CD4-positive, alpha-beta T cell treated with Interleukin-21 for 1 hour (primary cell): Measurements from ENCODE around the gene EMC7.
"Not testable (repeated sequence)": the region's sequence is repeated elsewhere in the genome, so short reads cannot be mapped to it uniquely, and the experiment has no call there.

ENCODE experiments used
- DNase-seq: peaks from one replicate; pipeline ENCODE4 v3.0.0-alpha.2; 2020

The EMC7 gene

DNA sequence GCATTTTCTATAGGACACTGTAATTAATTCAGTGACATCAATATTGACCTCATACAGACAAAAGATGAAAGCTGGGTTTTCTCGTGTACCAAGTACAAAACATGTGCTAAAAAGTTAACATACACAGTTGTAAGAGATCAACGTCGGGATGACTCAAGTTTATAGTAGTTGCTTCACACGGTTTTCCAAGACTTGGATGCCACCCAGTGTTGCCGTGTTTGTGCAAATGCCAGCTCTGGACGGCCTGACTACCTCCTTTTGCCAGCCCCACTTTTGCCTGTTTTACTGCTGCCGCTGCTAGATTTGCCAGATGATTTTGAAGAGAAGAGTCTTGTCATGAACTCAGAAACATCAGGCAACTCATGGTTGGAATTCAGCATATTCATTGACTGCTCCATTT lies 17.6 kb downstream of the EMC7 start:
- DNase-seq: no peak

DNA sequence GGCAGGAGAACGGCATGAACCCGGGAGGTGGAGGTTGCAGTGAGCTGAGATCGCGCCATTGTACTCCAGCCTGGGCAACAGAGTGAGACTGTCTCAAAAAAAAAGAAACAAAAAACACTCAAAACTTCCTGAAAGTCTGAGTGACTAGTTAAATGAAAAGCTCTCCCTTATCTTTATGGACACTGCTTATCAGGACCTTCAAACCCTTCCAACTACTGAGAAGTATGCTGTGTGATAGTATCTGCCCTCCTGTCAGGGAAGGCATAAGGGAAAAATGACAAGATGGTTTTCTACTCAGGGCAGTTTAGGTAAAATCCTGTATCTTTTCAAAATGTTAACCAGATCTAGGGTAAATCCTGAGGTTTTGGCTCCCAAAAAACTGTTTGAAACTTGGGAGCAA lies 21.8 kb downstream of the EMC7 start:
- DNase-seq: no peak

DNA sequence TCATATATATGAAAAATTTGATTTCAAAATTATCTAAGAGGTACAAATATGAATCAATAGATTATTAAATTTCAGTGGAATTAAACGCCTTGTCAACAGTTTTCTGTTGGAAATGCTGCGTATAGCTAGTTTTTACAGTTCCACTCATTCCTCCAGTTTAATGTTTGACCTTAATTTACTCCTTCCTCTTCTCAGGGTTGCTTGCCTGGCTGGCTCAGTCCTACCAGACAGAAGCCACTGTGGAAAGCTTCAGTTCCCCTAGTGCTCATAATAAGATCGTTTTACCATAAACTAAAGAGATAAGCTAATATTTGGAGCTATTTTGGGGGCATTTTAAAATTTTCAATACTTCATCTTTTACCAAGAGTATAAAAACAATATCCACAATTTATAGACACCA lies 22.8 kb downstream of the EMC7 start:
- no peak for DNase-seq

GRCh38 chr15:34076785-34077184 lies 24.9 kb downstream of the EMC7 start:
- DNase-seq: no peak

GRCh38 chr15:34070003-34070402 lies 31.7 kb downstream of the EMC7 start:
- DNase-seq: no peak

DNA sequence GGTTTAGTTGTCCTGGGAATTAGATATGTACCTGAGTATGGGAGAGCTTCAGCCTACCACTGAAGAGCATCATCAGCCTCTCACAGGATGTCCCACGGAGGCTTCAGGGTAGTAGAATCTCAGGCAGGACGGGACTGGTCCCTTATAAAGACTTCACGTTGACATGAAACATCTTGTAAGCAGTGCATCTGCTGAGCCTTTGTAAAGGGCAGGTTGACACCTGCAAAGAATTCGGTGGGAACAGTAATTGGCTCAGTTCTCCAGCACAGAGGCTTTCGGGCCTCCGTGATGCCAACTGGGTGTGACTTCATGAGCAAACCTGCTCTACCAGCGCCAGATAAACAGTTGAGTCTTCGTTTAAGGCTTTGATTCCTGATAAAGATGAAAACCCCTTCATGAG lies 35.7 kb downstream of the EMC7 start:
- DNase-seq: no peak

- DNase-seq: no peak
These were observed 36.4 kb downstream of the EMC7 start for GRCh38 chr15:34065261-34065660.

GRCh38 chr15:34064438-34064837 lies 37.2 kb downstream of the EMC7 start:
- no peak for DNase-seq

DNA sequence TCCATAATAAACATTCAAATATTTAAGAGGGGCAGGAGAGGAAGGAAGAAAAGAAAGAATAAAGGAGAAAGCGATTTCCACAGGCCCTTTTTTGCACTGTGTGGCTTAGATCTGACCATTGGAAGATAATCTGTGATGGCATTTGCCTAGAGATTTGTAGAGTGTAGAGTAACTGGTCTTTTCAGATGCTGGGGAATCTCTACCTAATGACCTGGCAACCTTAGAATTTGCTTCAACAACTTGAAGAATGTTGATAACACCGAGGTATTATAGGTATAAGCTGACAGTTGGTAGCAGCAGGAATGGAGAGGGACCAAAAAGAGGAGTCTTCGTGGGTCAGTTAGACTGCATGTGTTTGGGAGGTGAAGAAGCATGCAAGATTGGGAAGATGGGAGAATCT lies 41.7 kb downstream of the EMC7 start:
- no peak for DNase-seq

DNA sequence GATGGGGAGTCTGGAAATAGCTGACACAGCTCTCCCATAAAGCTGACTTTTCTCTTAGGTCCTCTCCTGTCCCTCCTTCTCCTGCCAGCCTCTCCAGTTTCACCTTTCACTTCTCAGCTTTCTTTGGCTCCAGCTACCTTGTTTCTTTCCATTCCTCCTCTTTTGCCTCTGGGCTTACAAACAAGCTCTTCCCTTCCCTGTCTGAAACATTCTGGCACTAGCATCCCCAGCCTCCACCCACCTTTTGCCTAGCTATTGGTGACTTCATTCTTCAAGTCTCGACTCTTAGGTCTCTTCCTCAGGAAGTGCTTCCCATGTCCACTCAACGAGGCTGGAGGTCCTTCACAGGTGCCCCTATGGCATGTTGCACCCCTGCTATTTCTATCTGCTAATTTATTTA lies 42.2 kb downstream of the EMC7 start:
- DNase-seq: no peak

- DNase-seq: no peak
These were observed 44.8 kb downstream of the EMC7 start for GRCh38 chr15:34056911-34057310.

DNA sequence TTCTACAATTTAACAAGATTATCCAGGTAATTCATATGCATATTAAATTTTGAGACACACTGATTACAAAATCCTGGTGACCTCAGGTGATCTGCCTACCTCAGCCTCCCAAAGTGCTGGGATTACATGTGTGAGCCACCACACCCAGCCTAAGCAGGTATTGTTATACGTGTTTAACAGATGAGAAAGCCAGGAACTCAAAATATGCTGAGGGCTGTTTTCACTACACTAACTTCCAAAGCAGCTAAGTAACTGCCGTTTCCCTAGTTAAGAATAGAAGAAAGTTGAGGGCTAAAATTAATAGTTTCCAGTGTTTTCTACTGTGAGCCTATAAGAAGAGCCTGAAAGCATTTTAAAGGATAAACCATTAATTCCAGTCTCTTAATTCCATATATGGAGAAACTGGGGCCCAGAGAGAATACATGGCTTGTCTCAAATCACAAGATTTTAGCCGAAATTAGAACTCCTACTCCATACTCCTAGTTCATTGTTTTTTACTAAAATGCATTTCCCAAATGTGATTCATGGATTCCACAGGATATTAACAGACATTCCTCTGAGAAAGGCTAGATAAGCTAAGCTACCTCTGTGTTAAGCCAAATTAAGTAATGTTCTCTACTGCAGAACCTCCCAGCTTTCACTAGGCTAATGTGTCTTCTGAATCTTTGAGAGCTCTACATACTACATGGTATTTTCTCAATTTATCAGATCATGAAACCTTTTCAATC lies 45.6 kb downstream of the EMC7 start:
- no peak for DNase-seq

GRCh38 chr15:34054081-34054707 lies 47.5 kb downstream of the EMC7 start:
- no peak for DNase-seq

DNA sequence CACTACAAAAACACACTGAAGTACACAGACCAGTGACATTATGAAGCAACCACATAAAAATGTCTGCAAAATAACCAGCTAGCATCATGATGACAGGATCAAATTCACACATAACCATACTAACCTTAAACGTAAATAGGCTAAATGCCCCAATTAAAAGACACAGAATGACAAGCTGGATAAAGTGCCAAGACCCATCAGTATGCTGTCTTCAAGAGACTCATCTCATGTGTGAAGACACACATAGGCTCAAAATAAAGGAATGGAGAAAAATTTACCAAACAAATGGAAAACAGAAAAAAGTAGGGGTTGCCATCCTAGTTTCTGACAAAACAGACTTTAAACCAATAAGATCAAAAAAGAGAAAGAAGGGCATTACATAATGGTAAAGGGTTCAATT lies 51.3 kb downstream of the EMC7 start:
- not testable (repeated sequence) for DNase-seq

- DNase-seq: no peak
These were observed 52.5 kb downstream of the EMC7 start for GRCh38 chr15:34049112-34049511.

DNA sequence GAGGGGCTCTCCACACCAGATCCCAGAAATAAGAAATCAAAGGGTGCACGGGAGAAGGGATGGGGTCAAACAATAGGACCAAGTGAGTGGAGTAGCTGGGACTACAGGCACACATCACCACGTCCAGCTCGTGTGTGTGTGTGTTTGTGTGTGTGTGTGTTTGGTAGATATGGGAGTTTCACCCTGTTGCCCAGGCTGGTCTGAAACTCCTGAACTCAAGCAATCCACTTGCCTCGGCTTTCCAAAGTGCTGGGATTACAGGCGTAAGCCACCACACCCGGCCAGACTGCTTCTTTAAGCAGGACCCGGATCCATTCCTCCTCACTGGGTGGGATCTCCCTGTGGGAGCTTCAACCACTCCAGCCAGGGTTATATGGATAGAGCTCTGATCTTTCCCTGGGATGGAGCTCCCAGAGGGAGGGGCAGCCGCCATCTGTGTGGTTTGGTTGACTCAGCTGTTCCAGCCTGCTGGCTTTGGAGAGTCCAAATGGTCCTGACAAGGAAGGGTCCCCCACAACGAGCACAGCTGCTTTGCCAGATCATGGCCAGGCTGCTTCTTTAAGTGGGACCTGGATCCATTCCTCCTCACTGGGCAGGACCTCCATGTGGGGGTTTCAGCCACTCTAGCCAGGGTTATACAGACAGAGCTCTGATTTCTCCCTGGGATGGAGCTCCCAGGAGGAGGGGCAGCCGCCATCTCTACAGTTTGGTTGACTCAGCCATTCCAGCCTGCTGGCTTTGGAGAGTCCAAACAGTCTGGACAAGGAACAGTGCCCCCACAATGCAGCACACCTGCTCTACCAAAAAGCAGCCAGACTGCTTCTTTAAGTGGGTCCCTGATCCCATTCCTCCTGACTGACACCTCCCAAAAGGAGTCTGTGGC lies 53.5 kb downstream of the EMC7 start:
- DNase-seq: no peak

DNA sequence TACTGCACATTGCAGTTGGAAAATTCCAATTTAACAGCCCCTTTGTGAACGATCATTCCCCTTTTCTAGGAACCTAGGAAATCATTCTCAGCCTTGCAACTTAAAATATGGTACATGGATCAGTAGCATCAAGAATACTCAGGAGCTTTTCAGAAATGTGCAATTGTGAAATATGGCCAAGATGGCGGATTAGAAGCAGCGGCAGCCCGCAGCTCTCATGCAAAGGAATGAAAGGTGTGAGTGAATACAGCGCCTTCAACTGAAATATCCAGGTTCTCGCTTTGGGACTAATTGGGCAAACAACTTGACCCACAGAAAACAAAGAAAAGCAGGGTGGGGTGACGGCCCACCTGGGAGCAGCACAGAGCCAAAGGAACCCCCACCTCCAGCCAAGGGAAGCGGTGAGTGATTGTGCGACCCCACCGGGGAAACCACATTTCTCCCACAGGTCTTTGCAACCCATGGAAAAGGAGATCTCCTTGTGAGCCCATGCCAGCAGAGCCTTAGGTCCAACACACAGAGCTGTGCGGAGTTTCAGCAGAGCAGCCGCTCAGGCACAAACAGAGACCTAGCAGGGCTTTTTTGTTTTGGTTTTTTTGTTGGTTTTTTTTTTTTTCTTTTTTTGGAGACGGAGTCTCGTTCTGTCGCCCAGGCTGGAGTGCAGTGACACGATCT lies 55.1 kb downstream of the EMC7 start:
- DNase-seq: no peak

DNA sequence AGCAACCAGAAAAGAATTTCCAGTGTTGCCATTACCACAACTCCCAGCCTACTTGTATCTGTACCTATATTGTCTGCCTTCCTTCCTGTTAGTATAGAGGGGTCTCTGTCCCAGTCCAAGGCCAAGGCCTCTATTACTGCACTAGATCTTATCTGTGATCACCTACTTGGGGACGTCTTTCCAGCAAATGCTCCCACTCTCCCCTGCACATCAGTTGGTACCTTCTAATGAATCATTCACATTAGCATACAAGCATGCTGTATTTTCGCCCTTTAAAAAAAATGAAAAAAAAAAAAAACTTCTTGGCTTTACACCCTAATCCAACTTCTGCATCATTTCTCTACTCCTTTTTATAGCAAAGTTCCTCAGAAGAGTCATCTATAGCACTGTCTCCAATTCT lies 57.8 kb downstream of the EMC7 start:
- no peak for DNase-seq

GRCh38 chr15:34043391-34043790 lies 58.3 kb downstream of the EMC7 start:
- no peak for DNase-seq

GRCh38 chr15:34039790-34040113 lies 61.9 kb downstream of the EMC7 start:
- DNase-seq: no peak

DNA sequence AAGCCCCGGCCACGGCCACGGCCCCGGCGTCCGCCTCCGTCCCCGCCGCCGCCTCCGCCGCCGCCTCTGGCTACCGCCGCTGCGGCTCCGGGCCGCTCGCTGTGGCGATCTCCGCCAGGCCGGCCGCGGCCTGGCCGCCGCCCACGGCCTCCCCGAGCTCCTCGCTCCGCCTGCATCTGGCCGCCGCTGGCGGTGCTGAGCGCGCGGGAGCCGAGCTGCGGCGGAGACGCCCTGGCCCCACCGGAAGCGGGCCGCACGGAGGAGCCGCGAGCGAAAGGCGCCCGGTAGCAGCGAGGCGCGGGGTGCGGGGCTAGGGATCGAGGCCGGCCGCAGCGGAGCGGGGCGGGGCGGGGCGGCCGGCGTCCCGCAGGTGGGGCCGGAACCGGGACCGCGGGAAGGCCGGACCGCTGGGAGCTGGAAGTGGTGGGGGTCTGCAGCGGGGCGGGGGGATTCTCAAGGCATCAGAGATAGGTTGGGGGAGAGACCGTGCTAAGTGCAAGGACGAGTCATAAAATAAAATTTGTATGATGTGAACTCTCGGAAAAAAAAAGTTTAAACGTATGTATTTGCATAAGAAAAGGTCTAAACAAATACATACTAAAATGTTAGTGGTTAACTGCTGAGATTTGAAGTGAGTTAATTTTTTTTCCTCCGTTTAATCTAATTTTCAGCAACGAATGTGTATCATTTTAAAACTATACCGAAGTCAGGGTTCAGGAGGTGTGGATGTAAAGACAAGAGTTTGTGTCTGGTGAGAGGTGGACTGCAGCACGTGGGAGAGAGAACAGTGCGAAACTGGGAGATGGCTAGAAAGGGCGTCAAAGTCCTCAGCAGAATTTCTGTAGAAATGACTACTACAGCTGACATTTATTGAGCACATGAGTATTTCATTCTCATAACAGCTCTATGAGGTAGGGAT lies 62.5 kb downstream of the EMC7 start, which contains the start of gene AVEN:
Gene AVEN, minus strand, starts transcription at position 334 of the 919 bp plus-strand sequence. Its CDS starts 158 bp downstream, at position 176.
- peak; percentile 61 for DNase-seq
